ENCODE results near the gene ARHGAP32.
"Not testable (repeated sequence)": the region's sequence is repeated elsewhere in the genome, so short reads cannot be mapped to it uniquely, and the experiment has no call there.

GRCh38 chr11:129185082-129185481 lies 7.0 kb downstream of the ARHGAP32 start:
- not testable (repeated sequence) for TF ChIP-seq PATZ1 (CRISPR knock-in tag; IDR thresholded peaks at IDR 0.05; ENCODE audit: borderline replicate concordance); ZC3H10 (CRISPR knock-in tag; IDR thresholded peaks at IDR 0.05); ARNTL (CRISPR knock-in tag; IDR thresholded peaks at IDR 0.05; ENCODE audit: borderline replicate concordance, low read depth); RARB (CRISPR knock-in tag; IDR thresholded peaks at IDR 0.05); PPARA (CRISPR knock-in tag; IDR thresholded peaks at IDR 0.05; ENCODE audit: borderline replicate concordance); GLIS3 (CRISPR knock-in tag; IDR thresholded peaks at IDR 0.05); ISL1 (CRISPR knock-in tag; IDR thresholded peaks at IDR 0.05); ZNF8 (CRISPR knock-in tag; IDR thresholded peaks at IDR 0.05)
